HG03159 (cell line): ENCODE data around the gene DPP6.
"Not testable (repeated sequence)": the region's sequence is repeated elsewhere in the genome, so short reads cannot be mapped to it uniquely, and the experiment has no call there.

Source experiments
- ATAC-seq: cut with Tn5 transposase; IDR thresholded peaks from one replicate; pipeline ENCODE4 v1.9.1; 2021; ENCODE audit warnings: mild to moderate bottlenecking, moderate library complexity; ENCODE audit not compliant: unreplicated experiment

DPP6 gene

GRCh38 chr7:154051643-154052529 is at the start of gene DPP6:
TSS of gene DPP6 (plus strand) at chr7:154052398.
- not testable (repeated sequence) for ATAC-seq

- not testable (repeated sequence) for ATAC-seq
These were observed 42.7 kb upstream of the DPP6 start for GRCh38 chr7:154009423-154009911.

- ATAC-seq = not testable (repeated sequence)
These were observed 41.3 kb upstream of the DPP6 start for GRCh38 chr7:154010726-154011568.

GRCh38 chr7:154012800-154013199 is 39.4 kb upstream of the DPP6 start:
- ATAC-seq = not testable (repeated sequence)

- ATAC-seq = not testable (repeated sequence)
These were observed 36.6 kb upstream of the DPP6 start for GRCh38 chr7:154015636-154016035.

GRCh38 chr7:154018354-154018753 is 33.8 kb upstream of the DPP6 start:
- ATAC-seq = not testable (repeated sequence)

- not testable (repeated sequence) for ATAC-seq
These were observed 24.4 kb upstream of the DPP6 start for GRCh38 chr7:154027805-154028204.

- not testable (repeated sequence) for ATAC-seq
These were observed 21.6 kb upstream of the DPP6 start for GRCh38 chr7:154030476-154031080.

- peak; percentile 89 for ATAC-seq
These were observed 12.6 kb upstream of the DPP6 start for GRCh38 chr7:154039466-154040165.

- not testable (repeated sequence) for ATAC-seq
These were observed 1.8 kb upstream of the DPP6 start for GRCh38 chr7:154050394-154050793.

GRCh38 chr7:154051006-154051642 is 1.1 kb upstream of the DPP6 start:
- ATAC-seq = not testable (repeated sequence)

- ATAC-seq = not testable (repeated sequence)
These were observed 493 bp downstream of the DPP6 start for GRCh38 chr7:154052530-154053252.

- not testable (repeated sequence) for ATAC-seq
These were observed 1.5 kb downstream of the DPP6 start for GRCh38 chr7:154053466-154054312.

- not testable (repeated sequence) for ATAC-seq
These were observed 2.5 kb downstream of the DPP6 start for GRCh38 chr7:154054664-154055063.

GRCh38 chr7:154055491-154056106 is 3.4 kb downstream of the DPP6 start:
- ATAC-seq = not testable (repeated sequence)

- ATAC-seq = not testable (repeated sequence)
These were observed 6.6 kb downstream of the DPP6 start for GRCh38 chr7:154058783-154059182.

- ATAC-seq = not testable (repeated sequence)
These were observed 8.4 kb downstream of the DPP6 start for GRCh38 chr7:154060551-154060950.

GRCh38 chr7:154071833-154072232 is 19.6 kb downstream of the DPP6 start:
- ATAC-seq = not testable (repeated sequence)
